ENCODE results near the gene GFAP. TPM values are rescaled to one million over a fixed set of nuclear protein-coding genes. Genes with fewer than 3 reads are reported as not detected.
A peak's percentile ranks its signal among the peaks of the same experiment; 100 is the strongest.

Gene GFAP
- total RNA-seq, 2 experiments from 2014 or later, result not detected

- Mint-ChIP-seq H3K27me3 (no peaks in the 10 kb centered on the region), H3K27ac (no peak overlapping the region)
Measured at GRCh38 chr17:44933824-44934744, 18.8 kb upstream of the GFAP start.

GRCh38 chr17:44932787-44933097 lies 17.4 kb upstream of the GFAP start:
- Histone ChIP-seq H3K27me3 (ENCODE audit: control insufficient read depth in 1 of 2, insufficient read depth in 2 of 2, low read length in 2 of 2) (no peaks in the 10 kb centered on the region), H3K4me1 (ENCODE audit: insufficient read depth, low read length) (no peaks in the 10 kb centered on the region), H3K9me3 (ENCODE audit: control insufficient read depth in 1 of 2, insufficient read depth in 1 of 2, low read length in 2 of 2) (no peaks in the 10 kb centered on the region), H3K36me3 (ENCODE audit: insufficient read depth, low read length) (no peaks in the 10 kb centered on the region), H3K27ac (ENCODE audit: low read depth in 1 of 2, low read length in 2 of 2) (no peak overlapping the region), H3K4me3 (ENCODE audit: low read length) (no peak overlapping the region)
- no peak for ATAC-seq (ENCODE audit: poor library complexity)
- TF ChIP-seq CTCF (IDR thresholded peaks at IDR 0.05), result no peak
- intact Hi-C loops (cut with DNase I, micrococcal nuclease), result no loop called here
- no peaks in the 10 kb centered on the region for H3K36me3 Mint-ChIP-seq (ENCODE audit: low read depth)
- no peaks in the 10 kb centered on the region for H3K9me3 Mint-ChIP-seq
- no peak overlapping the region for H3K4me3 Mint-ChIP-seq
- ChIA-PET CTCF (no interaction called here), POLR2A (no interaction called here)
- H3K4me1 Mint-ChIP-seq (ENCODE audit: low read depth), result no peaks in the 10 kb centered on the region
- no peak for DNase-seq
- H3K27me3 Mint-ChIP-seq, result no peaks in the 10 kb centered on the region
- no peak overlapping the region for H3K27ac Mint-ChIP-seq

More at GRCh38 chr17:44933824-44934744, 18.8 kb upstream of the GFAP start:
- Mint-ChIP-seq H3K4me3 (no peak overlapping the region), H3K36me3 (ENCODE audit: low read depth) (no peaks in the 10 kb centered on the region), H3K4me1 (ENCODE audit: low read depth) (no peaks in the 10 kb centered on the region), H3K9me3 (no peaks in the 10 kb centered on the region)
- intact Hi-C loops (cut with DNase I, micrococcal nuclease), result no loop called here
- ATAC-seq (ENCODE audit: poor library complexity) (no peak), DNase-seq (peak in 1 of 14 experiments; percentile 6)
- no peaks in the 10 kb centered on the region for H3K4me1 ChIP-seq (ENCODE audit: insufficient read depth, low read length)
- no peaks in the 10 kb centered on the region for H3K9me3 ChIP-seq (ENCODE audit: control insufficient read depth in 1 of 2, insufficient read depth in 1 of 2, low read length in 2 of 2)
- no peak overlapping the region for H3K4me3 ChIP-seq (ENCODE audit: low read length)
- CTCF ChIA-PET, result no interaction called here
- POLR2A ChIA-PET, result no interaction called here
- H3K27ac ChIP-seq (ENCODE audit: low read depth in 1 of 2, low read length in 2 of 2), result no peak overlapping the region
- no peaks in the 10 kb centered on the region for H3K36me3 ChIP-seq (ENCODE audit: insufficient read depth, low read length)
- H3K27me3 ChIP-seq (ENCODE audit: control insufficient read depth in 1 of 2, insufficient read depth in 2 of 2, low read length in 2 of 2), result no peaks in the 10 kb centered on the region
- TF ChIP-seq CTCF (IDR thresholded peaks at IDR 0.05), result no peak

- no peak for DNase-seq
- H3K27me3 Mint-ChIP-seq, result no peaks in the 10 kb centered on the region
- no peaks in the 10 kb centered on the region for H3K36me3 ChIP-seq (ENCODE audit: insufficient read depth, low read length)
- H3K27me3 ChIP-seq (ENCODE audit: control insufficient read depth in 1 of 2, insufficient read depth in 2 of 2, low read length in 2 of 2), result no peaks in the 10 kb centered on the region
- H3K4me1 ChIP-seq (ENCODE audit: insufficient read depth, low read length), result no peaks in the 10 kb centered on the region
- CTCF ChIA-PET, result no interaction called here
- H3K36me3 Mint-ChIP-seq (ENCODE audit: low read depth), result no peaks in the 10 kb centered on the region
- TF ChIP-seq CTCF (IDR thresholded peaks at IDR 0.05), result no peak
- H3K27ac Mint-ChIP-seq, result no peak overlapping the region
- POLR2A ChIA-PET, result no interaction called here
- no peak overlapping the region for H3K27ac ChIP-seq (ENCODE audit: low read depth in 1 of 2, low read length in 2 of 2)
- H3K9me3 Mint-ChIP-seq, result no peaks in the 10 kb centered on the region
- no peaks in the 10 kb centered on the region for H3K4me1 Mint-ChIP-seq (ENCODE audit: low read depth)
- no peak overlapping the region for H3K4me3 Mint-ChIP-seq
- no peaks in the 10 kb centered on the region for H3K9me3 ChIP-seq (ENCODE audit: control insufficient read depth in 1 of 2, insufficient read depth in 1 of 2, low read length in 2 of 2)
- no peak for ATAC-seq (ENCODE audit: poor library complexity)
- no peak overlapping the region for H3K4me3 ChIP-seq (ENCODE audit: low read length)
- intact Hi-C loops (cut with DNase I, micrococcal nuclease), result no loop called here
Measured at GRCh38 chr17:44932096-44932786, 16.9 kb upstream of the GFAP start.

All from CD4-positive, alpha-beta T cell (primary cell).